Esophagus squamous epithelium (tissue), 5 donors: Measurements from ENCODE around the gene CHD6. TPM values are rescaled to one million over a fixed set of nuclear protein-coding genes. Genes with fewer than 3 reads are reported as not detected.

Source experiments
- DNase-seq: peaks from one replicate; lab custom pipeline; 2025; lab: John Stamatoyannopoulos, UW
- H3K27ac ChIP-seq, 4 donors: fragments of 200-600 bp; sonication (generic); one replicate each; pipeline ENCODE4 v1.5.1; 2016 to 2019; ENCODE audit warnings: mild to moderate bottlenecking in 1 of 4
- H3K27me3 ChIP-seq, 4 donors: fragments of 200-600 bp; sonication (generic); 1 replicate in 3 of 4; 2 replicates in 1 of 4; pipeline versions ENCODE4 v1.5.1 to v1.6.0; 2017 to 2021; ENCODE audit warnings: antibody characterized with exemption in 1 of 4
- H3K36me3 ChIP-seq, 3 donors: fragments of 200-600 bp; sonication (generic); one replicate each; pipeline ENCODE4 v1.5.1; 2016 to 2019
- H3K4me1 ChIP-seq, 3 donors: fragments of 200-600 bp; sonication (generic); one replicate each; pipeline ENCODE4 v1.5.1; 2017 to 2019
- H3K4me3 ChIP-seq, 4 donors: fragments of 200-600 bp; sonication (generic); 1 replicate in 3 of 4; 2 replicates in 1 of 4; pipeline ENCODE4 v1.5.1; 2016 to 2019; ENCODE audit warnings: mild to moderate bottlenecking in 2 of 4, moderate library complexity in 1 of 4
- H3K9me3 ChIP-seq, 3 donors: fragments of 200-600 bp; sonication (generic); one replicate each; pipeline ENCODE4 v1.5.1; 2016 to 2019
- POLR2A ChIP-seq, 4 donors: fragments of 450-650 bp; IDR thresholded peaks; one replicate each; pipeline ENCODE4 v1.6.1; 2017; ENCODE audit warnings: antibody characterized with exemption in 4 of 4, mild to moderate bottlenecking in 4 of 4, moderate library complexity in 3 of 4
- WGBS, 2 donors: methylation state at CpG; one replicate each; pipeline ENCODE4 v1.1.5; 2018; 5-methylcytosine and 5-hydroxymethylcytosine counted together
- intact Hi-C: fragments of 100-400 bp; cut with DNase I; formaldehyde crosslinking; loops from one replicate; pipeline ENCODE4 v1.15.0; 2022
- total RNA-seq, 4 donors: library from RNA; depleted of rRNA; stranded (reverse); fragments of >200 nt; gene quantifications; one replicate each; pipeline ENCODE4 v1.1.0, GENCODE V29; 2016
- TF ChIP-seq, protein P1 (sequence below), 6 experiments: fragments of 450-650 bp in 4 of 6; fragments of 200-600 bp in 2 of 6; sonication (generic) in 2 of 6; IDR thresholded peaks; one replicate each; pipeline ENCODE4 v1.5.1; 2016 to 2019; ENCODE audit warnings: antibody characterized with exemption in 6 of 6, mild to moderate bottlenecking in 4 of 6, moderate library complexity in 4 of 6
- donor health status: DM: yes; HTN: yes; CAD: no.

CHD6 gene
- total RNA-seq, 4 donors from 2014 or later = 11.8 to 29.9 (median 17.6) TPM

- WGBS, 2 donors = 79 to 82% methylated on average over 4 of the region's 4 CpGs
Measured at GRCh38 chr20:41433203-41433602, 185.0 kb downstream of the CHD6 start.

GRCh38 chr20:41432746-41433145, 185.4 kb downstream of the CHD6 start:
- H3K36me3 ChIP-seq = peaks cover 0 to 95% (median 7%) of the 10 kb centered on the region in 3 donors
- intact Hi-C loops = no loop called here
- TF ChIP-seq, protein P1, sequence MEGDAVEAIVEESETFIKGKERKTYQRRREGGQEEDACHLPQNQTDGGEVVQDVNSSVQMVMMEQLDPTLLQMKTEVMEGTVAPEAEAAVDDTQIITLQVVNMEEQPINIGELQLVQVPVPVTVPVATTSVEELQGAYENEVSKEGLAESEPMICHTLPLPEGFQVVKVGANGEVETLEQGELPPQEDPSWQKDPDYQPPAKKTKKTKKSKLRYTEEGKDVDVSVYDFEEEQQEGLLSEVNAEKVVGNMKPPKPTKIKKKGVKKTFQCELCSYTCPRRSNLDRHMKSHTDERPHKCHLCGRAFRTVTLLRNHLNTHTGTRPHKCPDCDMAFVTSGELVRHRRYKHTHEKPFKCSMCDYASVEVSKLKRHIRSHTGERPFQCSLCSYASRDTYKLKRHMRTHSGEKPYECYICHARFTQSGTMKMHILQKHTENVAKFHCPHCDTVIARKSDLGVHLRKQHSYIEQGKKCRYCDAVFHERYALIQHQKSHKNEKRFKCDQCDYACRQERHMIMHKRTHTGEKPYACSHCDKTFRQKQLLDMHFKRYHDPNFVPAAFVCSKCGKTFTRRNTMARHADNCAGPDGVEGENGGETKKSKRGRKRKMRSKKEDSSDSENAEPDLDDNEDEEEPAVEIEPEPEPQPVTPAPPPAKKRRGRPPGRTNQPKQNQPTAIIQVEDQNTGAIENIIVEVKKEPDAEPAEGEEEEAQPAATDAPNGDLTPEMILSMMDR (IDR thresholded peaks at IDR 0.05) = no peak
- TF ChIP-seq POLR2A (IDR thresholded peaks at IDR 0.05) = no peak

More at GRCh38 chr20:41433203-41433602, 185.0 kb downstream of the CHD6 start:
- intact Hi-C loops = no loop called here
- H3K36me3 ChIP-seq = peaks cover 0 to 94% (median 7%) of the 10 kb centered on the region in 3 donors
- no peaks in the 10 kb centered on the region for H3K9me3 ChIP-seq
- H3K4me3 ChIP-seq = no peak overlapping the region
- H3K27ac ChIP-seq = no peak overlapping the region
- H3K27me3 ChIP-seq = no peaks in the 10 kb centered on the region
- DNase-seq = no peak
- no peaks in the 10 kb centered on the region for H3K4me1 ChIP-seq
- no peak for TF ChIP-seq POLR2A (IDR thresholded peaks at IDR 0.05)

DNA sequence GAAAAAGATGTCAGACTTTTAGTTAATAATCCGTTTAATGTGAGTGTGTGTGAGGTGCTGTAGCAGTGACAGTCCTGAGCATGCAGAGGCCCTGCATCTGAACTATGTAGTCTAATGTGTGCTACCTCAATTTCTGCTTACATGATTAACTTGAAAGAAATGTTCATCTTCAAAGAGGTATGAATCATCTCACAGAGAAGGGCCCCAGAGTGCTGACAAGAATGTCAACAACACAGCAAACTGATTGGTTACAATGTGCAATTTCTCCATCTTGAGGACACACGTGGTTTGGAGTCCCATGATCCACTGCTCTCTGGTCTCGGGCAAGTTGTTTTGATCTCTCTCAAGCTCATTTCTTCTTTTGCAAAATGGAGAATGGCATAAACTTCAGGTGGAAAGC, 189.9 kb downstream of the CHD6 start:
- Histone ChIP-seq H3K27ac (no peak overlapping the region), H3K9me3 (no peaks in the 10 kb centered on the region), H3K27me3 (no peaks in the 10 kb centered on the region), H3K4me3 (no peak overlapping the region), H3K36me3 (peaks cover 0 to 95% (median 8%) of the 10 kb centered on the region in 3 donors), H3K4me1 (peaks cover 0 to 10% (median 0%) of the 10 kb centered on the region in 3 donors)
- 61 to 64% methylated on average over 3 of the region's 3 CpGs for WGBS, 2 donors
- DNase-seq = no peak
- TF ChIP-seq, protein P1 (IDR thresholded peaks at IDR 0.05) = no peak
- intact Hi-C loops = no loop called here

More at GRCh38 chr20:41432746-41433145, 185.4 kb downstream of the CHD6 start:
- H3K27ac ChIP-seq = no peak overlapping the region
- H3K9me3 ChIP-seq = no peaks in the 10 kb centered on the region
- H3K27me3 ChIP-seq = no peaks in the 10 kb centered on the region
- H3K4me1 ChIP-seq = no peaks in the 10 kb centered on the region
- no peak overlapping the region for H3K4me3 ChIP-seq
- no peak for DNase-seq

- H3K36me3 ChIP-seq = peaks cover 0 to 95% (median 12%) of the 10 kb centered on the region in 3 donors
- no peaks in the 10 kb centered on the region for H3K9me3 ChIP-seq
- WGBS, 2 donors = 27 to 86% methylated on average over 1 of the region's 1 CpG
- TF ChIP-seq, protein P1 (IDR thresholded peaks at IDR 0.05) = no peak
- TF ChIP-seq POLR2A (IDR thresholded peaks at IDR 0.05) = no peak
- H3K4me1 ChIP-seq = peaks cover 0 to 10% (median 0%) of the 10 kb centered on the region in 3 donors
- no peak for DNase-seq
- H3K27me3 ChIP-seq = no peaks in the 10 kb centered on the region
- intact Hi-C loops = no loop called here
- no peak overlapping the region for H3K27ac ChIP-seq
- H3K4me3 ChIP-seq = no peak overlapping the region
Measured at GRCh38 chr20:41427833-41428232, 190.3 kb downstream of the CHD6 start.

DNA sequence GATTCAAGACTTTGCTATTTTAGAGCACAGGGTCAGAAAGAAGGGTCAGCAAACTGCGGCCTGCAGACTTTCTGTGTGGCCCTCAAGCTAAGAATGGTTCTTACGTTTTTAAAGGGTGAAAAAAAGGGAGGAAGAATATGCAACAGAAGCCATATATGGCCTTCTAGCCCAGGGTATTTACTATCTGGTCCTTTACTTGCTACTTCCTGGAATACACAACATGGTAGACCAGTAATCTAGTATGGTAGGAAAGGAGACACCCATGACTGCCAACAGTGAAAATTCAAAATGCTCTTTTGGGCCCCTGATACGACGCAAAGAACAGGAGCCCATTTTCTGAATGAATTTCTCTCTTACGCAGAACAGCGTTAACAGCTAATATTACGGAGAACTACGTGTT, 191.2 kb downstream of the CHD6 start:
- Histone ChIP-seq H3K9me3 (no peaks in the 10 kb centered on the region), H3K27ac (peak overlapping the region in 1 of 4 donors; percentile 70), H3K4me3 (no peak overlapping the region), H3K27me3 (no peaks in the 10 kb centered on the region), H3K4me1 (peaks cover 0 to 10% (median 0%) of the 10 kb centered on the region in 3 donors), H3K36me3 (peaks cover 0 to 100% (median 20%) of the 10 kb centered on the region in 3 donors)
- 94% methylated on average over 8 of the region's 8 CpGs for WGBS, 2 donors
- no peak for TF ChIP-seq POLR2A (IDR thresholded peaks at IDR 0.05)
- TF ChIP-seq, protein P1 (IDR thresholded peaks at IDR 0.05) = no peak
- intact Hi-C loops = no loop called here
- no peak for DNase-seq
